Measurements from ENCODE around the gene DZIP1. TPM values are rescaled to one million over a fixed set of nuclear protein-coding genes. Genes with fewer than 3 reads are reported as not detected.
"Not testable (repeated sequence)": the region's sequence is repeated elsewhere in the genome, so short reads cannot be mapped to it uniquely, and the experiment has no call there.

DZIP1 gene
- polyA plus RNA-seq, 1 experiment = 11.4 TPM

- CTCF ChIA-PET = interaction anchor here (0.6 to 1.7 kb wide), 3 partner anchors 14 to 162 kb away, joined by 3 to 5 read pairs (median 3); no protein-coding TSS in a partner anchor
- TF ChIP-seq CTCF (IDR thresholded peaks at IDR 0.05; ENCODE audit: insufficient read depth, low read depth, low read length) = no peak
- POLR2A ChIA-PET = no interaction called here
These were observed 27.1 kb upstream of the DZIP1 start for GRCh38 chr13:95671597-95671996.

GRCh38 chr13:95667235-95667634, 22.7 kb upstream of the DZIP1 start:
- DNase-seq (ENCODE audit: low read depth); H3K4me3 ChIP-seq (ENCODE audit: low read depth, low read length); POLR2A ChIA-PET; H3K27me3 ChIP-seq (ENCODE audit: control insufficient read depth, insufficient read depth, low read length); H3K36me3 ChIP-seq (ENCODE audit: control insufficient read depth, insufficient read depth, low read length): not testable (repeated sequence)
- CTCF ChIA-PET = interaction anchor here (0.8 to 0.9 kb wide), 2 partner anchors 43 to 166 kb away, joined by 4 read pairs; no protein-coding TSS in a partner anchor

More at GRCh38 chr13:95671597-95671996, 27.1 kb upstream of the DZIP1 start:
- DNase-seq (ENCODE audit: low read depth) = no peak
- H3K36me3 ChIP-seq (ENCODE audit: control insufficient read depth, insufficient read depth, low read length) = no peaks in the 10 kb centered on the region
- no peak overlapping the region for H3K4me3 ChIP-seq (ENCODE audit: low read depth, low read length)
- no peaks in the 10 kb centered on the region for H3K27me3 ChIP-seq (ENCODE audit: control insufficient read depth, insufficient read depth, low read length)

DNA sequence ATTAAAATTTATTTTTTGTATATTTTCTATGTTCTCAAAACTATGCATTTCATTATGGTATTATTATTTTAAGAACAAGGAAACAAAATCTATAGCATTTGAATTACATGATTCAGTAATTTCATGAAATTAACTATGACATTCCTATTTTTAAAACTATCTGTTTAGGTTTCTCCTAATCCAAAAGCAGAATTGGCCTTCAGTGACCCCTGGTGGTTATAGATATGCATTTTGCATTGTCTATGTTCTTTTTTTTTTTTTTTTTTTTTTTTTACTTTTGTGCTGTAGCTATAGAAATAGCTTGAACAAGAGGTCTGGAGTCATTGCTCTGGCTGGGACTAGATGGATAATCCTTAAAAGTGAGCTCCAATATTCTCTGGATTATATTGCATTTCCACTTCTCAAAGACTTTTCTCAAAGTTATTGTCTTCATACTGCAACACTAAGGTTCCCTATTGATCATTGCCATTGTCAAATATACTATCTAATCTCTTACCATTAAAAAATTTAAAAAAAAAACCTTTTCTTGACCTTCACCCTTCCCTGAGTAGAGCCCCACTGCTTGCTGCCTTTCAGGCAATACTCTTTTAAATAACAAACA, 16.6 kb upstream of the DZIP1 start:
- Histone ChIP-seq H3K27me3 (ENCODE audit: control insufficient read depth, insufficient read depth, low read length) (no peaks in the 10 kb centered on the region; the same call in none of the 2 replicates), H3K36me3 (ENCODE audit: control insufficient read depth, insufficient read depth, low read length) (no peaks in the 10 kb centered on the region), H3K4me3 (ENCODE audit: low read depth, low read length) (no peak overlapping the region)
- peak; percentile 61 for TF ChIP-seq CTCF (IDR thresholded peaks at IDR 0.05; ENCODE audit: insufficient read depth, low read depth, low read length)
- POLR2A ChIA-PET = no interaction called here
- no peak for DNase-seq (ENCODE audit: low read depth)
- CTCF ChIA-PET = interaction anchor here (0.6 to 3.4 kb wide), 10 partner anchors 9 to 173 kb away, joined by 3 to 18 read pairs (median 4); no protein-coding TSS in a partner anchor

DNA sequence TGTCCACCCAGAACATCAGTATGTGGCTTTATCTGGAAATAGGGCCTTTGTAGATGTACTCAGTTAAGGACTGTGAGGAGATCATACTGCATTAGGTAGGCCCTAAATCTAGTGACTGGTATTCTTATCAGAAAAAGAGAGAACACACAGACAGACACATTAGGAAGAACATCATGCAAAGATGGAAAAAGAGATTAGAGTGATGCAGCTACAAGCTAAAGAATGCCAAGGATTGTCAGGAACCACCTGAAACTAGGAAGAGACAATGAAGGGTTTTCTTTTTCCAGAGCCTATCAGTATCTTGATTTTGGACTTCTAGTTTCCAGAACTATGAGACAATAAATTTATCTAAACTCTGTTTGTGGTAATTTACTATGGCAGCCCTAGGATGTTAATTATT, 15.0 kb upstream of the DZIP1 start:
- no peaks in the 10 kb centered on the region for H3K36me3 ChIP-seq (ENCODE audit: control insufficient read depth, insufficient read depth, low read length)
- POLR2A ChIA-PET = no interaction called here
- CTCF ChIA-PET = interaction anchor here (2.4 to 3.4 kb wide), 2 partner anchors 36 to 174 kb away, joined by 9 to 18 read pairs; no protein-coding TSS in a partner anchor
- DNase-seq (ENCODE audit: low read depth) = no peak
- H3K4me3 ChIP-seq (ENCODE audit: low read depth, low read length) = no peak overlapping the region
- no peaks in the 10 kb centered on the region; the same call in none of the 2 replicates for H3K27me3 ChIP-seq (ENCODE audit: control insufficient read depth, insufficient read depth, low read length)
- TF ChIP-seq CTCF (IDR thresholded peaks at IDR 0.05; ENCODE audit: insufficient read depth, low read depth, low read length) = no peak

DNA sequence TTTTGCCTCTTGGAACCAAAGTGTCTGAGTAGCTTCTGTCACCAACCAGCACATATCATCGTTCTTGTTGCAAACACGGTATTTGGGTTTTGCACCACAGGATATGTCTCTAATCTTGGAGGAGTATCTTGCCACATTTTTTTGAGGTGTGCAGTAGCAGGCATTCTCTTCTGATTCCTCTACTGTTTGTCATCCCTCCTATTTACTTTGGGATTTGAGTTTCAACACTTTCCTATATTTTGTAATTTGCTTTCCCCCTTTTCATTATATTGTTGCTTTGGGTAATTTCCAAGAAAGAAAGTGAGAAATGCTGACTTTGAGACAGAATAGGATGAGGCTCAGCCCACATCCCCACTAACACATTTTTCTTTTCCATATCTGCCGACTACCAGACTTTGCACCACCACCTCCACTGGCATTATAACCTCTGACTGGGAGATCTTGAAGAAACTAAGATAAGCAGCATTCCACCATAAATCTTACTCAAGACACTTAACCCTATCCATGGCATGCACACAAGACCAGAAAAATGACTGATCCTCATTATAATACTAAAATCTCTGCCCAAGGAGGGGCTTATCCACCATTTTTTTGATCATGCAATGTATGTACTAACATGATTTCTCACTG, 12.0 kb upstream of the DZIP1 start:
- DNase-seq (ENCODE audit: low read depth) = no peak
- ChIA-PET CTCF (no interaction called here), POLR2A (no interaction called here)
- Histone ChIP-seq H3K4me3 (ENCODE audit: low read depth, low read length) (no peak overlapping the region), H3K27me3 (ENCODE audit: control insufficient read depth, insufficient read depth, low read length) (peaks cover 6% of the 10 kb centered on the region), H3K36me3 (ENCODE audit: control insufficient read depth, insufficient read depth, low read length) (no peaks in the 10 kb centered on the region)
- TF ChIP-seq CTCF (IDR thresholded peaks at IDR 0.05; ENCODE audit: insufficient read depth, low read depth, low read length) = no peak
